HCT116 (cell line): Measurements from ENCODE around the gene NXN. TPM values are rescaled to one million over a fixed set of nuclear protein-coding genes. Genes with fewer than 3 reads are reported as not detected.

Source experiments
- ATAC-seq: fragments of 200-7000 bp; cut with Tn5 transposase; 2 replicates; pipeline ENCODE4 v1.9.1; 2020; ENCODE audit warnings: mild to moderate bottlenecking, moderate library complexity
- BruUV-seq: library from RNA; stranded (reverse); fragments of 400-500 nt; replicated peaks from 2 replicates; lab custom pipeline; 2021; lab: Mats Ljungman, UMichigan
- CTCF ChIA-PET: fragments of 300-600 bp; sonication (Branson Sonifier 250); formaldehyde crosslinking; loops from one replicate; lab custom pipeline; 2021; ENCODE audit warnings: antibody characterized with exemption; lab: Charles Lee
- POLR2A ChIA-PET: fragments of 300-600, 350-600 bp; sonication (Branson Sonifier 250); formaldehyde crosslinking; loops from one replicate; lab custom pipeline; 2021; ENCODE audit warnings: antibody characterized with exemption; lab: Charles Lee
- RAD21 ChIA-PET, 2 experiments: fragments of 300-600 bp; sonication (Branson Sonifier 250); formaldehyde crosslinking; loops; one replicate each; lab custom pipeline; 2023; ENCODE audit warnings: low total read pairs in 2 of 2; ENCODE audit not compliant: uncharacterized antibody in 2 of 2, unreplicated experiment in 2 of 2, low non-redundant PET in 1 of 2; lab: Charles Lee
- DNase-seq: peaks from one replicate; pipeline ENCODE4 v3.0.0-alpha.2; 2010; ENCODE audit warnings: low read depth, low spot score
- H2AFZ ChIP-seq: fragments of 200-600 bp; shearing (Covaris generic), sonication (generic); 2 replicates; pipeline ENCODE4 v1.6.1; 2017; ENCODE audit warnings: low read depth, mixed run types, mixed read lengths, antibody characterized with exemption, low read length; ENCODE audit not compliant: poor library complexity, severe bottlenecking
- H3K27ac ChIP-seq: 2 replicates; pipeline ENCODE4 v1.5.1; 2012; ENCODE audit warnings: low read depth, low read length
- H3K27me3 ChIP-seq: fragments of 200-600 bp; sonication (generic); 2 replicates; pipeline ENCODE4 v1.6.1; 2016; ENCODE audit warnings: mixed run types, low read length, mixed read lengths; ENCODE audit not compliant: insufficient read depth
- H3K36me3 ChIP-seq, 2 experiments: fragments of 200-500 bp in 1 of 2; fragments of 200-600 bp in 1 of 2; sonication (Bioruptor generic) in 1 of 2; sonication (generic) in 1 of 2; 2 replicates each; pipeline versions ENCODE4 v1.5.1 to v1.6.1; 2014 to 2016; ENCODE audit warnings: low read length in 2 of 2, inconsistent platforms in 1 of 2, mixed read lengths in 1 of 2, mixed run types in 1 of 2; ENCODE audit not compliant: insufficient read depth in 2 of 2, control insufficient read depth in 1 of 2
- H3K4me1 ChIP-seq, 2 experiments: fragments of 200-600 bp in 1 of 2; sonication (generic) in 1 of 2; 2 replicates each; pipeline versions ENCODE4 v1.5.1 to v1.6.1; 2012 to 2017; ENCODE audit warnings: low read length in 2 of 2, inconsistent platforms in 1 of 2, mild to moderate bottlenecking in 1 of 2, mixed read lengths in 1 of 2, mixed run types in 1 of 2, moderate library complexity in 1 of 2; ENCODE audit not compliant: insufficient read depth in 2 of 2, control insufficient read depth in 1 of 2
- H3K4me2 ChIP-seq: fragments of 200-600 bp; sonication (generic); 2 replicates; pipeline ENCODE4 v1.6.1; 2017; ENCODE audit warnings: mixed run types, low read length, mixed read lengths
- H3K4me3 ChIP-seq, 2 experiments: fragments of 200-600 bp in 1 of 2; sonication (generic) in 1 of 2; replicated peaks in 1 of 2; 2 replicates each; pipeline ENCODE4 v1.5.1; 2011 to 2016; ENCODE audit warnings: low read length in 2 of 2, control low read depth in 1 of 2, low read depth in 1 of 2, mild to moderate bottlenecking in 1 of 2, mixed read lengths in 1 of 2, mixed run types in 1 of 2
- H3K79me2 ChIP-seq: fragments of 200-600 bp; sonication (generic); 2 replicates; pipeline ENCODE4 v1.6.1; 2017; ENCODE audit warnings: mild to moderate bottlenecking, mixed run types, low read length, moderate library complexity, mixed read lengths; ENCODE audit not compliant: insufficient read depth
- H3K9ac ChIP-seq: fragments of 200-600 bp; sonication (generic); 2 replicates; pipeline ENCODE4 v1.6.1; 2016; ENCODE audit warnings: low read length, mixed read lengths
- H3K9me2 ChIP-seq: fragments of 200-600 bp; sonication (generic), shearing (Covaris generic); 2 replicates; pipeline ENCODE4 v1.6.1; 2017; ENCODE audit warnings: mixed run types, mild to moderate bottlenecking, moderate library complexity; ENCODE audit not compliant: insufficient read depth
- H3K9me3 ChIP-seq, 2 experiments: fragments of 200-500 bp in 1 of 2; fragments of 200-600 bp in 1 of 2; sonication (Bioruptor generic) in 1 of 2; sonication (generic) in 1 of 2; 2 replicates each; pipeline ENCODE4 v1.6.1; 2014 to 2017; ENCODE audit warnings: low read length in 2 of 2, mixed read lengths in 2 of 2, inconsistent platforms in 1 of 2, low read depth in 1 of 2, mild to moderate bottlenecking in 1 of 2, mixed run types in 1 of 2, moderate library complexity in 1 of 2; ENCODE audit not compliant: control insufficient read depth in 1 of 2, insufficient read depth in 1 of 2
- H4K20me1 ChIP-seq: fragments of 200-600 bp; sonication (generic), shearing (Covaris generic); 2 replicates; pipeline ENCODE4 v1.6.1; 2017; ENCODE audit warnings: mixed run types, mild to moderate bottlenecking, moderate library complexity; ENCODE audit not compliant: insufficient read depth
- CTCF ChIP-seq, 3 experiments: fragments of 200-600 bp in 1 of 3; sonication (generic) in 1 of 3; IDR thresholded peaks in 2 of 3; conservative IDR thresholded peaks in 1 of 3; 2 replicates each; pipeline ENCODE4 v1.5.1; 2012 to 2017; ENCODE audit warnings: low read depth in 2 of 3, low read length in 2 of 3, antibody characterized with exemption in 1 of 3, borderline replicate concordance in 1 of 3, control low read depth in 1 of 3, mild to moderate bottlenecking in 1 of 3, mixed read lengths in 1 of 3, mixed run types in 1 of 3, moderate library complexity in 1 of 3; ENCODE audit not compliant: insufficient read depth in 1 of 3
- JUND ChIP-seq: IDR thresholded peaks from 2 replicates; pipeline ENCODE4 v1.6.1; 2012
- POLR2A ChIP-seq: IDR thresholded peaks from 2 replicates; pipeline ENCODE4 v1.7.0; 2011; ENCODE audit warnings: borderline replicate concordance; ENCODE audit not compliant: insufficient read depth, insufficient read length; ENCODE audit errors: extremely low read depth
- POLR2AphosphoS5 ChIP-seq: IDR thresholded peaks from 2 replicates; pipeline ENCODE4 v1.6.1; 2011; ENCODE audit warnings: mild to moderate bottlenecking, low read depth, low read length, moderate library complexity
- RAD21 ChIP-seq: IDR thresholded peaks from 2 replicates; pipeline ENCODE4 v1.6.1; 2012; ENCODE audit warnings: low read depth, mild to moderate bottlenecking
- TCF7L2 ChIP-seq: IDR thresholded peaks from 2 replicates; pipeline ENCODE4 v1.7.0; 2011; ENCODE audit warnings: borderline replicate concordance, inconsistent platforms; ENCODE audit not compliant: insufficient read depth, insufficient read length; ENCODE audit errors: extremely low read depth
- YY1 ChIP-seq: IDR thresholded peaks from 2 replicates; pipeline ENCODE4 v1.6.1; 2011; ENCODE audit warnings: low read length, low read depth, moderate library complexity, mild to moderate bottlenecking; ENCODE audit not compliant: insufficient replicate concordance; ENCODE audit errors: extremely low read depth
- ZFX ChIP-seq: fragments of 450-650 bp; IDR thresholded peaks from 2 replicates; pipeline ENCODE4 v1.6.1; 2017
- ZNF274 ChIP-seq: fragments of 200-500 bp; sonication (Bioruptor generic); IDR thresholded peaks from 2 replicates; pipeline ENCODE4 v1.6.1; 2014; ENCODE audit warnings: mild to moderate bottlenecking, low read depth, low read length, inconsistent platforms
- intact Hi-C: fragments of 100-400 bp; cut with micrococcal nuclease; formaldehyde crosslinking; loops from 2 replicates; pipeline ENCODE4 v1.10.0; 2022
- total RNA-seq: library from RNA; stranded (reverse); gene quantifications from one replicate; pipeline ENCODE4 v1.2.1, GENCODE V29; 2021; ENCODE audit not compliant: unreplicated experiment
- TF ChIP-seq, protein P1 (sequence below): IDR thresholded peaks from 2 replicates; pipeline ENCODE4 v1.6.1; 2012; ENCODE audit warnings: low read depth

The NXN gene
- total RNA-seq, 1 experiment from 2014 or later, result 83.7 TPM

- intact Hi-C loops, result no loop called here
- ChIA-PET POLR2A (no interaction called here), RAD21 (no interaction called here)
- no peaks in the 10 kb centered on the region for H3K9me2 ChIP-seq
- no peak overlapping the region for H3K4me3 ChIP-seq
- no peak overlapping the region for H2AFZ ChIP-seq
- H3K9ac ChIP-seq, result no peak overlapping the region
- H3K4me1 ChIP-seq, result peaks cover 3 to 5% of the 10 kb centered on the region in 2 experiments; a peak in 2 of 4 replicates
- DNase-seq (no peak), ATAC-seq (no peak)
- no peak overlapping the region for H3K4me2 ChIP-seq
- no peaks in the 10 kb centered on the region for H4K20me1 ChIP-seq
- no peak overlapping the region for H3K27ac ChIP-seq
- H3K79me2 ChIP-seq, result peaks cover 46% of the 10 kb centered on the region
- TF ChIP-seq RAD21, result no peak
- no peak for TF ChIP-seq YY1
- TF ChIP-seq, protein P1, sequence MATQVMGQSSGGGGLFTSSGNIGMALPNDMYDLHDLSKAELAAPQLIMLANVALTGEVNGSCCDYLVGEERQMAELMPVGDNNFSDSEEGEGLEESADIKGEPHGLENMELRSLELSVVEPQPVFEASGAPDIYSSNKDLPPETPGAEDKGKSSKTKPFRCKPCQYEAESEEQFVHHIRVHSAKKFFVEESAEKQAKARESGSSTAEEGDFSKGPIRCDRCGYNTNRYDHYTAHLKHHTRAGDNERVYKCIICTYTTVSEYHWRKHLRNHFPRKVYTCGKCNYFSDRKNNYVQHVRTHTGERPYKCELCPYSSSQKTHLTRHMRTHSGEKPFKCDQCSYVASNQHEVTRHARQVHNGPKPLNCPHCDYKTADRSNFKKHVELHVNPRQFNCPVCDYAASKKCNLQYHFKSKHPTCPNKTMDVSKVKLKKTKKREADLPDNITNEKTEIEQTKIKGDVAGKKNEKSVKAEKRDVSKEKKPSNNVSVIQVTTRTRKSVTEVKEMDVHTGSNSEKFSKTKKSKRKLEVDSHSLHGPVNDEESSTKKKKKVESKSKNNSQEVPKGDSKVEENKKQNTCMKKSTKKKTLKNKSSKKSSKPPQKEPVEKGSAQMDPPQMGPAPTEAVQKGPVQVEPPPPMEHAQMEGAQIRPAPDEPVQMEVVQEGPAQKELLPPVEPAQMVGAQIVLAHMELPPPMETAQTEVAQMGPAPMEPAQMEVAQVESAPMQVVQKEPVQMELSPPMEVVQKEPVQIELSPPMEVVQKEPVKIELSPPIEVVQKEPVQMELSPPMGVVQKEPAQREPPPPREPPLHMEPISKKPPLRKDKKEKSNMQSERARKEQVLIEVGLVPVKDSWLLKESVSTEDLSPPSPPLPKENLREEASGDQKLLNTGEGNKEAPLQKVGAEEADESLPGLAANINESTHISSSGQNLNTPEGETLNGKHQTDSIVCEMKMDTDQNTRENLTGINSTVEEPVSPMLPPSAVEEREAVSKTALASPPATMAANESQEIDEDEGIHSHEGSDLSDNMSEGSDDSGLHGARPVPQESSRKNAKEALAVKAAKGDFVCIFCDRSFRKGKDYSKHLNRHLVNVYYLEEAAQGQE, result no peak
- TF ChIP-seq TCF7L2, result no peak
- TF ChIP-seq, all 23 proteins: peak for 0
- Histone ChIP-seq H3K36me3 (no peaks in the 10 kb centered on the region), H3K9me3 (no peaks in the 10 kb centered on the region), H3K27me3 (no peaks in the 10 kb centered on the region)
- CTCF ChIA-PET, result no interaction called here
- no TSS peak for BruUV-seq
Observed at GRCh38 chr17:892958-893357, 86.6 kb downstream of the NXN start.

DNA sequence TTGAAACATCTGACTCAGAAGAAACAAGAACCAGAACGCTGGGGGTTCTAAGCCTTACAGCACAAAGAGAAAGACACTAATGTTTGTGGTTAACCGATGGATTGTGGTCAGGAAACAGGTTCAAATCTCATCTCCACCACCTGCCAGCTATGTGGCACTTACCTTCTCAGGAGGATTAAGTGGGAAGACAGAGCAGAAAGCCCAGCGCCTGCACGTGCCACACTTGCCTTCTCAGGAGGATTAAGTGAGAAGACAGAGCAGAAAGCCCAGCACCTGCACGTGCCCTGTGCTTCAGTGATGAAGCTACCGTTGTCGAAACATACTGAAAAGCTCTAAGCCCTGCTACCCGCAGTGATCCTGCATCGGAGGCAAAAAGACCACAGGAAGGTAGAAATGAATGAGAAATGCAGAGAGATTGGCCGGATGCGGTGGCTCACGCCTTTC is 90.6 kb downstream of the NXN start:
- POLR2A ChIA-PET, result interaction anchor here (1.1 kb wide), 1 partner anchor 40 kb away, joined by 3 read pairs; no protein-coding TSS in a partner anchor
- no peaks in the 10 kb centered on the region for H3K27me3 ChIP-seq
- no peaks in the 10 kb centered on the region for H3K36me3 ChIP-seq
- no peak overlapping the region for H3K27ac ChIP-seq
- no peak overlapping the region for H3K4me2 ChIP-seq
- no peaks in the 10 kb centered on the region for H3K9me3 ChIP-seq
- intact Hi-C loops, result no loop called here
- no peaks in the 10 kb centered on the region for H4K20me1 ChIP-seq
- RAD21 ChIA-PET, result no interaction called here
- DNase-seq (no peak), ATAC-seq (no peak)
- H3K4me3 ChIP-seq, result no peak overlapping the region
- H2AFZ ChIP-seq, result no peak overlapping the region
- BruUV-seq, result no TSS peak
- H3K9ac ChIP-seq, result no peak overlapping the region
- no peaks in the 10 kb centered on the region for H3K9me2 ChIP-seq
- H3K4me1 ChIP-seq, result peaks cover 10 to 16% of the 10 kb centered on the region in 2 experiments; a peak in 3 of 4 replicates
- peaks cover 63% of the 10 kb centered on the region for H3K79me2 ChIP-seq
- CTCF ChIA-PET, result interaction anchor here (1.0 kb wide), 1 partner anchor 9 kb away, joined by 4 read pairs; no protein-coding TSS in a partner anchor
- no peak for TF ChIP-seq ZFX
- no peak for TF ChIP-seq POLR2AphosphoS5
- no peak for TF ChIP-seq ZNF274
- TF ChIP-seq POLR2A, result no peak
- TF ChIP-seq, protein P1, result no peak
- TF ChIP-seq CTCF (IDR thresholded peaks at IDR 0.05 in 2 of 3, conservative IDR thresholded peaks at IDR 0.05 in 1 of 3; ENCODE audit: borderline replicate concordance in 1 of 3, insufficient read depth in 1 of 3, low read depth in 2 of 3, low read length in 2 of 3), result no peak
- no peak for TF ChIP-seq JUND
